Spleen (tissue), 11 donors: Measurements from ENCODE around the gene VDAC2. TPM values are rescaled to one million over a fixed set of nuclear protein-coding genes. Genes with fewer than 3 reads are reported as not detected.

Source experiments
- DNase-seq: peaks from one replicate; pipeline ENCODE4 v3.0.0-alpha.2; 2020
- H3K27ac ChIP-seq, 8 donors: fragments of 200-600 bp; sonication (generic) in 7 of 8; 1 replicate in 4 of 8; 2 replicates in 4 of 8; pipeline versions ENCODE4 v1.5.0 to v1.8.0; 2016 to 2021; ENCODE audit warnings: inconsistent platforms in 4 of 8, mild to moderate bottlenecking in 4 of 8, moderate library complexity in 1 of 8
- H3K27me3 ChIP-seq, 7 donors: fragments of 200-600 bp; sonication (generic) in 6 of 7; replicated peaks in 1 of 7; 1 replicate in 4 of 7; 2 replicates in 3 of 7; pipeline versions ENCODE4 v1.5.0 to v1.8.0; 2016 to 2021; ENCODE audit warnings: inconsistent platforms in 3 of 7, mild to moderate bottlenecking in 1 of 7
- H3K36me3 ChIP-seq, 6 donors: fragments of 200-600 bp; sonication (generic) in 5 of 6; 1 replicate in 4 of 6; 2 replicates in 2 of 6; pipeline versions ENCODE4 v1.5.0 to v1.8.0; 2016 to 2021; ENCODE audit warnings: inconsistent platforms in 2 of 6
- H3K4me1 ChIP-seq, 6 donors: fragments of 200-600 bp; sonication (generic) in 5 of 6; 1 replicate in 3 of 6; 2 replicates in 3 of 6; pipeline versions ENCODE4 v1.5.0 to v1.8.0; 2016 to 2021; ENCODE audit warnings: inconsistent platforms in 3 of 6
- H3K4me3 ChIP-seq, 8 donors: fragments of 200-600 bp; sonication (generic) in 7 of 8; 1 replicate in 4 of 8; 2 replicates in 4 of 8; pipeline versions ENCODE4 v1.5.0 to v1.8.0; 2016 to 2021; ENCODE audit warnings: inconsistent platforms in 4 of 8, mild to moderate bottlenecking in 4 of 8, moderate library complexity in 2 of 8
- H3K9me3 ChIP-seq, 8 donors: fragments of 200-600 bp; sonication (generic) in 7 of 8; 1 replicate in 4 of 8; 2 replicates in 4 of 8; pipeline versions ENCODE4 v1.5.0 to v1.8.0; 2016 to 2021; ENCODE audit warnings: inconsistent platforms in 4 of 8
- CTCF ChIP-seq, 11 experiments: fragments of 200-600 bp in 7 of 11; fragments of 450-650 bp in 4 of 11; sonication (generic) in 4 of 11; IDR thresholded peaks in 8 of 11; conservative IDR thresholded peaks in 3 of 11; 1 replicate in 7 of 11; 2 replicates in 4 of 11; pipeline versions ENCODE4 v1.4.0 to v1.8.0; 2016 to 2021; ENCODE audit warnings: antibody characterized with exemption in 11 of 11, inconsistent platforms in 4 of 11, mild to moderate bottlenecking in 1 of 11
- POLR2A ChIP-seq, 3 donors: fragments of 450-650 bp; IDR thresholded peaks; one replicate each; pipeline ENCODE4 v1.5.1; 2017; ENCODE audit warnings: antibody characterized with exemption in 3 of 3, mild to moderate bottlenecking in 1 of 3
- POLR2AphosphoS5 ChIP-seq, 3 donors: sonication (generic); formaldehyde crosslinking; IDR thresholded peaks; one replicate each; pipeline ENCODE4 v1.5.1; 2017; ENCODE audit warnings: antibody characterized with exemption in 3 of 3
- WGBS, 5 donors: extraction: QIAGEN DNeasy Blood & Tissue Kit in 3 of 5; methylation state at CpG; one replicate each; pipeline versions ENCODE4 v1.1.5 to v1.1.7; 2013 to 2018; 5-methylcytosine and 5-hydroxymethylcytosine counted together
- intact Hi-C: fragments of 100-400 bp; cut with DNase I; formaldehyde crosslinking; loops from one replicate; pipeline ENCODE4 v1.15.0; 2023; ENCODE audit warnings: low total_unique reads
- polyA plus RNA-seq, 3 donors: library from polyadenylated mRNA; stranded (reverse); fragments of 200-250 nt; gene quantifications; one replicate each; pipeline ENCODE4 v1.2.1, GENCODE V29; 2013
- total RNA-seq, 7 donors: library from RNA; depleted of rRNA in 3 of 7; stranded (reverse); fragments of >200 nt in 3 of 7; fragmentation: NEBNext Ultra II Directional in 4 of 7; extraction: Animal tissue kit (Norgen Biotek cat#: 25700) in 4 of 7; gene quantifications; one replicate each; pipeline versions ENCODE4 v1.1.0 to v1.2.1, GENCODE V29; 2016 to 2021
- donor health status: healthy with polysubstance abuse.
- donor health status: DM: no; HTN: no; CAD: no; lungs with moderate emphysema.
- donor health status: DM: no; HTN: no; CAD: no.
- donor health status: Bipolar disorder and iron deficiency.
- donor health status: healthy.
- donor health status: DM: no; HTN: no; CAD: no.
- donor health status: DM: yes; HTN: yes; CAD: no.

VDAC2 gene
- total and polyA plus RNA-seq, 10 donors = 62.0 to 108 (median 88.7) TPM

- no peak overlapping the region for H3K4me3 ChIP-seq
- 88 to 94% (median 91%) methylated on average over 4 to 5 of the region's 5 CpGs for WGBS, 5 donors
- no peak overlapping the region for H3K27ac ChIP-seq
- intact Hi-C loops = no loop called here
- H3K9me3 ChIP-seq = peaks cover 0 to 11% (median 8%) of the 10 kb centered on the region in 8 donors
- DNase-seq = no peak
- H3K36me3 ChIP-seq = no peaks in the 10 kb centered on the region
- H3K27me3 ChIP-seq = no peaks in the 10 kb centered on the region
- TF ChIP-seq POLR2AphosphoS5 (IDR thresholded peaks at IDR 0.05) = no peak
- TF ChIP-seq CTCF (IDR thresholded peaks at IDR 0.05 in 8 of 11, conservative IDR thresholded peaks at IDR 0.05 in 3 of 11) = no peak
- TF ChIP-seq POLR2A (IDR thresholded peaks at IDR 0.05) = no peak
- no peaks in the 10 kb centered on the region for H3K4me1 ChIP-seq
These were observed 37.2 kb downstream of the VDAC2 start for GRCh38 chr10:75247797-75248196.

- no peak for DNase-seq
- intact Hi-C loops = no loop called here
- TF ChIP-seq POLR2AphosphoS5 (IDR thresholded peaks at IDR 0.05) (no peak), CTCF (IDR thresholded peaks at IDR 0.05 in 8 of 11, conservative IDR thresholded peaks at IDR 0.05 in 3 of 11) (no peak), POLR2A (IDR thresholded peaks at IDR 0.05) (no peak)
- Histone ChIP-seq H3K36me3 (no peaks in the 10 kb centered on the region), H3K4me1 (no peaks in the 10 kb centered on the region), H3K9me3 (peaks cover 0 to 40% (median 32%) of the 10 kb centered on the region in 8 donors), H3K27me3 (no peaks in the 10 kb centered on the region), H3K4me3 (no peak overlapping the region), H3K27ac (no peak overlapping the region)
- WGBS, 5 donors = 89 to 94% (median 93%) methylated on average over 3 of the region's 3 CpGs
These were observed 40.3 kb downstream of the VDAC2 start for GRCh38 chr10:75250934-75251333.

GRCh38 chr10:75253281-75254220 is 43.0 kb downstream of the VDAC2 start:
- Histone ChIP-seq H3K4me3 (no peak overlapping the region), H3K36me3 (no peaks in the 10 kb centered on the region), H3K9me3 (peaks cover 0 to 40% (median 32%) of the 10 kb centered on the region in 8 donors), H3K27ac (no peak overlapping the region), H3K27me3 (no peaks in the 10 kb centered on the region), H3K4me1 (no peaks in the 10 kb centered on the region)
- no peak for DNase-seq
- WGBS, 5 donors = 80 to 97% (median 92%) methylated on average over 1 of the region's 1 CpG
- intact Hi-C loops = no loop called here
- TF ChIP-seq POLR2A (IDR thresholded peaks at IDR 0.05) (no peak), POLR2AphosphoS5 (IDR thresholded peaks at IDR 0.05) (no peak), CTCF (IDR thresholded peaks at IDR 0.05 in 8 of 11, conservative IDR thresholded peaks at IDR 0.05 in 3 of 11) (no peak)

- intact Hi-C loops = no loop called here
- 93 to 100% (median 98%) methylated on average over 2 of the region's 2 CpGs for WGBS, 5 donors
- Histone ChIP-seq H3K9me3 (peaks cover 0 to 40% (median 32%) of the 10 kb centered on the region in 8 donors), H3K27ac (no peak overlapping the region), H3K36me3 (no peaks in the 10 kb centered on the region), H3K4me1 (no peaks in the 10 kb centered on the region), H3K27me3 (no peaks in the 10 kb centered on the region), H3K4me3 (no peak overlapping the region)
- DNase-seq = no peak
- no peak for TF ChIP-seq POLR2AphosphoS5 (IDR thresholded peaks at IDR 0.05)
- no peak for TF ChIP-seq POLR2A (IDR thresholded peaks at IDR 0.05)
- no peak for TF ChIP-seq CTCF (IDR thresholded peaks at IDR 0.05 in 8 of 11, conservative IDR thresholded peaks at IDR 0.05 in 3 of 11)
These were observed 44.1 kb downstream of the VDAC2 start for GRCh38 chr10:75254739-75255138.
